HG03571 (cell line): ENCODE measurements around the gene FBXW4.

ENCODE experiments used
- ATAC-seq: cut with Tn5 transposase; IDR thresholded peaks from one replicate; pipeline ENCODE4 v1.9.1; 2021; ENCODE audit not compliant: unreplicated experiment

FBXW4 gene

GRCh38 chr10:101587725-101588653 is 107.0 kb downstream of the FBXW4 start, which contains the start of the genes DPCD and POLL:
DPCD (plus strand) TSS chr10:101588321; CDS start chr10:101588337, 16 bp downstream.
POLL (minus strand) TSS chr10:101588257; CDS start chr10:101587360, 897 bp downstream.
- ATAC-seq: peak; percentile 96

- ATAC-seq: no peak
Observed at GRCh38 chr10:101585841-101586240, 109.1 kb downstream of the FBXW4 start.

GRCh38 chr10:101580486-101581399 is 114.2 kb downstream of the FBXW4 start:
- no peak for ATAC-seq

- no peak for ATAC-seq
Observed at GRCh38 chr10:101579516-101579870, 115.5 kb downstream of the FBXW4 start.

GRCh38 chr10:101578803-101579515 is 116.0 kb downstream of the FBXW4 start:
- ATAC-seq: no peak

- no peak for ATAC-seq
Observed at GRCh38 chr10:101578192-101578591, 116.8 kb downstream of the FBXW4 start.

GRCh38 chr10:101577121-101577871 is 117.7 kb downstream of the FBXW4 start:
- ATAC-seq: no peak

GRCh38 chr10:101576211-101576863 is 118.6 kb downstream of the FBXW4 start:
- ATAC-seq: no peak

GRCh38 chr10:101575580-101576210 is 119.3 kb downstream of the FBXW4 start:
- no peak for ATAC-seq

GRCh38 chr10:101575091-101575490 is 119.9 kb downstream of the FBXW4 start:
- ATAC-seq: no peak

GRCh38 chr10:101573885-101574753 is 120.9 kb downstream of the FBXW4 start:
- ATAC-seq: no peak

GRCh38 chr10:101572785-101573184 is 122.2 kb downstream of the FBXW4 start:
- no peak for ATAC-seq

- no peak for ATAC-seq
Observed at GRCh38 chr10:101572126-101572525, 122.8 kb downstream of the FBXW4 start.

- no peak for ATAC-seq
Observed at GRCh38 chr10:101571271-101571925, 123.6 kb downstream of the FBXW4 start.

- no peak for ATAC-seq
Observed at GRCh38 chr10:101570428-101571270, 124.3 kb downstream of the FBXW4 start.

GRCh38 chr10:101569622-101570427 is 125.1 kb downstream of the FBXW4 start:
- peak; percentile 47 for ATAC-seq
